C4-2B (cell line): ENCODE results near the gene PICALM.

ENCODE experiments used
- H3K27ac ChIP-seq: fragments of 450-650 bp; 2 replicates; pipeline ENCODE4 v1.5.1; 2017
- CTCF ChIP-seq: fragments of 450-650 bp; conservative IDR thresholded peaks from 2 replicates; pipeline ENCODE4 v1.5.1; 2017; ENCODE audit warnings: mild to moderate bottlenecking
- ZFX ChIP-seq: fragments of 450-650 bp; IDR thresholded peaks from 2 replicates; pipeline ENCODE4 v1.6.1; 2017

The PICALM gene

GRCh38 chr11:85922367-85922766, 146.5 kb downstream of the PICALM start:
- no peak overlapping the region for H3K27ac ChIP-seq
- no peak for TF ChIP-seq ZFX
- TF ChIP-seq CTCF: no peak

GRCh38 chr11:85918910-85919794, 149.7 kb downstream of the PICALM start:
- H3K27ac ChIP-seq: no peak overlapping the region
- TF ChIP-seq ZFX: no peak
- no peak for TF ChIP-seq CTCF

GRCh38 chr11:85914425-85914824, 154.5 kb downstream of the PICALM start:
- H3K27ac ChIP-seq: no peak overlapping the region
- TF ChIP-seq CTCF (no peak), ZFX (no peak)

GRCh38 chr11:85913513-85913912, 155.4 kb downstream of the PICALM start:
- no peak overlapping the region for H3K27ac ChIP-seq
- TF ChIP-seq CTCF: no peak
- TF ChIP-seq ZFX: no peak

- TF ChIP-seq CTCF (no peak), ZFX (no peak)
- no peak overlapping the region for H3K27ac ChIP-seq
Observed at GRCh38 chr11:85912414-85912813, 156.5 kb downstream of the PICALM start.
